HG02973 (cell line): Measurements from ENCODE around the gene TTLL11.

Experiments used
- ATAC-seq: cut with Tn5 transposase; IDR thresholded peaks from one replicate; pipeline ENCODE4 v1.9.1; 2021; ENCODE audit warnings: moderate library complexity; ENCODE audit not compliant: unreplicated experiment

Gene TTLL11

DNA sequence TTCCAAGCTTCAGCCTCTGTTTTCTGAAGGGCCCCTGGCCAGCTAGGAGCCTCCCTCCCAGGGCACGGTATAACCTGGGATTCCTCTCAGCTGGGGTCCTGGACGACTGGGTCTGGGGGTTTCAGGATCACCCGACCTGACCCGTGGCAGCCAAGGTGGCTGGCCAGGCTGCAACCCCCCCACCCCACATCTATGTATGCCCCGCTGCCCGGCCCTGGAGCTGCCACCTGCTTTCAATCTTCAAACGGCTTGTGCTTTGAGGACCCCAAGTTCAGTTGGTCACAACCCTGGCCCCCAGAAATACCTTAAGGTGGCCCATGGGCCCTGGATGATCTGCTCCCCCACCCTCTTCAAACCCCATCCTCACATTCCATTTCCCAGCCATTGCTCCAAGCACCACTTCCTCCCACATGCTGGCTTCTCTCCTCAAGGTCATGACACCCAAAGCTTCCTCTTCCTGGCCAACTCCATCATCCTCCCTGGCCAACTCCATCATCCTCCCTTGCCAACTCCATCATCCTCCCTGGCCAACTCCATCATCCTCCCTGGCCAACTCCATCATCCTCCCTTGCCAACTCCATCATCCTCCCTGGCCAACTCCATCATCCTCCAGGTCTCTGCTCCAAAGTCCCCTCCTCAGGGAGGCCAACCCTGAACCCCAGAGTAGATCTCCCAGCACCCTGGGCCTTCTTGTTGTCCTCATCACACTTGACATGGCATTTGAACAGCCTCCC lies 17.2 kb upstream of the TTLL11 start:
- ATAC-seq: no peak

DNA sequence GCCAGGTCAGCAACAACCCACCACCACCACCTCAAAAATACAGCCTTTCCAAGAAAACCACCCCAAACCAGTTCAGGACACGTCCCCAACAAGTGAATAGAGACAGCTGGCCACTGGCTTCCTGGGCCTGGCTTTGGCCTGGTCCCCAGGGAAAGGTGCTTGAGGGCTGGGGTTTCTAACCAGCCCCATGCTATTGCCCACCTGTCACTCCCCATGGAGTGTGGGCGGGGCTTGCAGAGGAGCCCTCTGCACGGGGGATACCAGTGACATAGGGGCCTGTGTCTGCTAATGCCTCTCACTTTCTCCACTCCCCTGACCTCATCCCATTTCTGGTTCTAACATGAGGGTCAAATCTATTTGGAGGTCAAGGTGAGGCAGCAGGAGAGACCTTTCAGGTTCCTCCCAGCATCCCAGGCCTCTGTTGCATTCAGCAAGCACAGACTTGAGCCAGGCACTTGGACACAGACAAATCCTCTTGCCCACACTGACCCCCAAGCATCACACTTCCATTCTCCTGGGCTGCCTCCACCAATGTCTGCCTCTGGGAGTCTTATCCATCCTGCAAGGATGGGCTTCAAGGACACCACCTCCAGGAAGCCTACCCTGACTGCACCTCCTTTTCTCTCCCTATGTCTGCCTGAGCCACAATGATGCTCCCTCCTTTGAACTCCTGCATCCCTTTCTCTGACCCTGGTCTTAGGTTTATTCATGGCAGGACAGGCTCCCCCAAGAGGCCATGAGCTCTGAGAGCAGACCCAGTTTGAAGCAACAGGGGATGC lies 16.1 kb upstream of the TTLL11 start:
- no peak for ATAC-seq

DNA sequence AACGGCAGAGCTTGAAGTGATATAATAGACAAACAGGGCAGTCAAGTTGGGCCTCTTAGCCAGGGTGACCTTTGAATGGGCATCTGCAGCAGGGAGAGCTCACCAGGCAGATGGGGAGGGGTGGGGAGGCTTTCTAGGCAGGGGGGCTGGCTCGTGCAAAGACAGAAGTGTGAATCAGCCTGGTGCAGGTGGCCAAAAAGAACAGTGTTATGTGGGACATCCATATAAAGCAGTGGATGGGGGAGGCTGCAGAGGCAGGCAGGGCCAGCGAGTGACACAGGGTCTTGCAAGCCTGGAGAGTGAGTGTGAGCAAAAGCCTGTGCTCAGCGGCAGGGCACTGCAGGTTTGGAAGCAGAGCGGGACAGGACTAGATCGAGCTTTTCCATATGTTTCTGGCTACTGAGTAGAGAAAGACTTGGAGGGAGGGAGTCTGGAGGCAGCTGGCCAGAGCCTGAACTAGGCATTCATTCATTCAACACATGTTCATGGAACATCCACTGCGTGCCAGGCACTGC lies 14.2 kb upstream of the TTLL11 start:
- no peak for ATAC-seq

DNA sequence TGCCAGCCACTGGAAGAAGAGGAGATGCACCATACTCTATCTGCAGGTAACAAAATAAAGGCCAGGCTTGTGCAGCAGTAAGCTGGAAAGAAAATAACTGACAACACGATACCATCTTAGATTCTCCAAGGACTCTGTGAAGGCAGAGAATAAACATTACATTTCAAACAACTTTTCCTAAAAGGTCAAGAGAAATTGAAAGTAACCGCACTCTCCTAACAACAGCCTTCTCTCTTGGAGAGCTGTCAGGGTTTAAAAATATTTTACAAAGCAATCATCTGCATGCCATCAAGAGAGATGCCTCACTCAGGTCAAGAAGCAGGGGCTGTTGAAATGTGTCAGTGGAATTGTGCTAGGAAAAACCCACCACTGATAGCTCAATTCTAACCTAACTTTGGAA lies 13.5 kb upstream of the TTLL11 start:
- no peak for ATAC-seq

DNA sequence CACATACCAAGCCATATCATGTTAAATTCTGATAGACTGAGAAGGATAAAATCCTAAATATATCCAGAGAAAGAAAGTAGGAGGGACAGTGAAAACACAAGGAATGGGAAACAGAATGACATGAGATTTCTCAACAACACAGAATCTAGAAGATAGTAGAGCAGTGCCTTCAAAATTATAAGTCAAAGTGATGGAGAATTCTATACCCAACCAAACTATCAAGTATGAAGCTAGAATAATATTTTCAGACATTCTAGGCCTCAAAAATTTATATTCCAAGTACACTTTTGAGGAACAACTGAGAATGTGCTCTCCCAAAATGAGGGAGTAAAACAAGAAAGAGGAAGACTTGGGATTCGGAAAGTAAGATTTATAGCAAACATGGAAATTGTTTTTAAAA lies 10.9 kb upstream of the TTLL11 start:
- no peak for ATAC-seq

DNA sequence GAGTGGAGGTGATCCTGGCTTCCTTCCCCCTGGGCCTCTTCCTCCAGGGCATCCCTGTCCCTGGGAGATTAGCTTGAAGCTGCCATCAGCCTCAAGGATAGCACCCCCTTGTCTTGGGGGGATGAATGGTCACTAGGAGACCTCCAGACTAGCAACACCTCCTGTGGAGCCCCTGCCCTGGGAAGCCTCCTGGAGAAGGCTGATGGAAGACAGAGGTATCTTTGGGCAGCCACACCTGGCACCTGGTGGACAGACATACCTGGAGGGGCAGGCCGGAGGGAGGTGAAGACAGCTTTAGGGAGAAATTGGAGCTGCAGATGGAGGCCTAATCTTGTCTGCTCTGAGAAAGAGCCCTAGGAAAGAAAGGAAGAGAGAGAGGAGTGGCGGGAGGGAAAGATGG lies 9.0 kb upstream of the TTLL11 start:
- ATAC-seq: no peak

DNA sequence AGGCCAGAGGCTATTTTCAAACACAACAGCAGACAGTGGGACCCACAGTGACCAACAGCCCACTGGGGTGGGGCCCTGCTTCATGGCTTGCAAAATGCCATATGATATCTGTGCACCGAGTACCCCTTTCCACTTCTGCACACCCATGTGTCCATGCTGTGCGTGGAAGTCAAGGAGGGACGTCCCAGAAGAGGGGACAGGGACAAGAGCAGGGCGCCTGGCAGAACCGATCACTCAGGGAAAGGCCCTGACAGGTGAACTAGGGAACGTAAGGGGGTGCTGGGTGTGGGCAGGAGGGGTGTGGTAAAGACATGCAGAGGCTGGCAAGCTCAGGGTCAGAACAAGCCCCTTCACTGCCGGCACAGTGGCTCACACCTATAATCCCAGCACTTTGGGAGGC lies 7.6 kb upstream of the TTLL11 start:
- ATAC-seq: no peak

DNA sequence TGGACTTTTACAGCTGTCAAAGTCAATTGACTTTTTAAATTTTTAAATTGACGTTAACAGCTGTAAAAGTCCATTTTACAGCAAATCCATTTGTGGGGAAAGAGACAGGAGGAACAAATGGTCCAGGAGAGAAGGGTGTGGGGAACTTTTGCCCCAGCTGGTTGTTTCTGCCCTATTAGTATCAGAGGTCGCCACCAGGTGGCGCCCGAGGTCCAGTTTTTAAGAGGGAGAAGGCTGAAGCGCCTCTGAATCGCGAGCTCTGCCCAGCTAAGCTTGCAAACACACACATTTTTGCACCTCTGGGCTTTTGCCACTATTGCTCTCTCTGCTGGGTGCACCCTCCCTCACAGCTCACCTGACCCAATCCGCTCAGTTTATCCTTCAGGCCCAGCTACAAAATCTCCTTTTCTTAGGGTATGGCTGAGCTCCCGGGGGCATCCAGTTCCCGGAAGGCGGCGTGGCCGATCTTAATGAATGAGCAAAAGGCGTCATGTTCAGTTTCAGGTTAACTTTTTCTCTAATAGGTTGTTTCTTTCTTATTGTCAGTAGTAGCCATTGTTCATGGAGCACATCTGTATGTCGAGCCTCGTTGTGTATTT lies 6.3 kb upstream of the TTLL11 start:
- peak; percentile 61 for ATAC-seq

DNA sequence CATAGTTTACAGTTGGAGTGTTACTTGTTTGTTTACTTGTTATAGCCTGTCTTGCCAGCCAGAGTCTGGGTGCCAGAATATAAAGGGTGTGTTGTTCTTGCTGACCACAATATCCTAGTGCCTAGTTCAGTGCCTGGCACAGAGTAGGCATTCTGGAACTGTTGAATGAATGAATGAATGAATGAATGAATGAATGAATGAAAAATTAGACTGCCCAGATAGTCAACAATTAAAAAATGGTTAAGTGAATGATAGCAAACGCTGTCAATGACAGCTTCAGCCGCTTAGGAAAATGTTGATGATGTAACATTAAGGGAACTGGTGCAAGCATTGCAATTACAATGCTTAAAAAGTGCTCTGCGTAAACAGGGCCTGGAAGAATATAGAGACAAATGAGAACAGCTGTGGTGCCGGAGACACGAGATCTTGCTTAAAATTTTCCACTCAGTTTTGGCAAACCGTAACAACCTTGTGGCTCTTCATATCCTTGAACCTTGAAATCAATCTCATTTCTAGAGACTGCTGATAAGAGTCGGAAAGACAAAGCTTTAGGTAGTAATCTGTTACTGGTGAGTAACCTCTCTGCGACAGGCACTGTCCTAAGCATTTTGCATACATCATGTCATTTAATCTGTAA lies 4.7 kb upstream of the TTLL11 start:
- no peak for ATAC-seq

DNA sequence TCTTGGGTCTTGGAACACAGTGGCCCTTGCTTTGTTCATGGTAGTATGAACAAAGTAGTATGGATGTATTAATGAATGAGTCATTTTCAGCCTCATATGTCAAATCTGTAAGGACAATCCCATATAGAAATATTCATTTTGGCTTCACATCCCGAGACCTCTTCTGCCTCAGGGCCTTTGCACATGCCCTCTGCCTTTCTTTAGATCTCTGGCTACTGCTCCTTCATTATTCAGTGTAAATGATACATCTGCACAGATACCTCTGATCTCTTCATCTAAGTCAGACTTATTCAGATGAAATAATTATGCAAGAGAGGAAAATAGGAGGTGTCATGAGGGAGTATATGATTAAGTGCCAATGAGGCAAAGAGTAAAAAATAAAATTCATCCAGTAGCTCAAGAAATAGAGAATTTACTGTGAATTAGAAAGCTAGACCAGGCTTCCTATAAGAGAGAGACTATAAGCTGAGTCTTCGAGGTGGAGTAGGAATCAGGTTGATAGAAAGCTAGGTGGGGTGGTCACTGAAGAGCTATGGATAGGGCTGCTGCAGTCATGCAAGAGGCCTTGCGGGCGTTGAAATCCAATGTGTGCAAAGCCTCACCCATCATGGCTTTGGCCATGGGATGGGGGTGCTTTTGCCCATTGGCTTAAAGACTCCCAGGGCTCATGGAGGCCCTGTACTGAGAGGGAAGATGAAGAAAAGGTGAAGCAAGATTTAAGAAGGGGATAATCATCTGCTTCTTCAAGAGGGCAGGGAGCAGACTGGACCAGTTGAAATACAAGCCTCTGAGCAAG lies 3.7 kb upstream of the TTLL11 start:
- no peak for ATAC-seq

DNA sequence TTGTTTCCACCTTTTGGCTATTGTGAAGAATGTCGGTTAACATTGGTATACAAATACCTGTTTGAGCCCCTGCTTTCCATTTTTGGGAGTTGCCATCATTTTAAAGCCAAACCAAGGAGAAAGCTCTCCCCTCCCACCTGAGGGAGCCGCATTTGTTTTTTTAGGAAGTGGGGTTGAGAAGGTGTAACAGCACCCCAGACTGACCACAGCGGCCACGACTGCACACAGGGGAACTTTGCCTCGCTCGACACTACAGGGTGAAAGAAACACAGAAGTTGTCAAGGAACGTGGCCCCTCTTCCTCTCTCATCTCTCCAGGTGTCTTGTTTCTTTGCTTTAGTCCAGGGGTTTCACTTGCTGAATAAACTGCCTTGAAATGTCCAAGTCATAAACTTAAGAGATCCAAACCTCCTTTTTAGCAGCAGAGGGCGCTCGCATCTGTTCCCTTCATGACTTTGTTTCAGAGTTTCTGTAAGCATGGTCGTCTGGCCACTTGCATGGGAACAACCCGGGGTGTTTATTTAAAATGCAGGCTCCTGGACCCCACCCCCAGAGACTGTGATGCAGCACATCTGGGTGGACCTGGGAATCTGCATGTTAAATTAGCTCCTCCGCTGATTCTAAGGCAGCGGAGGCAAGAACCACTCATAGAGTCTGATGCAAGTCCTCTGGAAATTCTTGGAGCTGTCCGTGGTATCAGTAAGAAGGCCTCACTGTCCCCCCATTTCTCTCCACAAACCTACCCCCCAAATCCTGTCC lies 2.1 kb upstream of the TTLL11 start:
- no peak for ATAC-seq

DNA sequence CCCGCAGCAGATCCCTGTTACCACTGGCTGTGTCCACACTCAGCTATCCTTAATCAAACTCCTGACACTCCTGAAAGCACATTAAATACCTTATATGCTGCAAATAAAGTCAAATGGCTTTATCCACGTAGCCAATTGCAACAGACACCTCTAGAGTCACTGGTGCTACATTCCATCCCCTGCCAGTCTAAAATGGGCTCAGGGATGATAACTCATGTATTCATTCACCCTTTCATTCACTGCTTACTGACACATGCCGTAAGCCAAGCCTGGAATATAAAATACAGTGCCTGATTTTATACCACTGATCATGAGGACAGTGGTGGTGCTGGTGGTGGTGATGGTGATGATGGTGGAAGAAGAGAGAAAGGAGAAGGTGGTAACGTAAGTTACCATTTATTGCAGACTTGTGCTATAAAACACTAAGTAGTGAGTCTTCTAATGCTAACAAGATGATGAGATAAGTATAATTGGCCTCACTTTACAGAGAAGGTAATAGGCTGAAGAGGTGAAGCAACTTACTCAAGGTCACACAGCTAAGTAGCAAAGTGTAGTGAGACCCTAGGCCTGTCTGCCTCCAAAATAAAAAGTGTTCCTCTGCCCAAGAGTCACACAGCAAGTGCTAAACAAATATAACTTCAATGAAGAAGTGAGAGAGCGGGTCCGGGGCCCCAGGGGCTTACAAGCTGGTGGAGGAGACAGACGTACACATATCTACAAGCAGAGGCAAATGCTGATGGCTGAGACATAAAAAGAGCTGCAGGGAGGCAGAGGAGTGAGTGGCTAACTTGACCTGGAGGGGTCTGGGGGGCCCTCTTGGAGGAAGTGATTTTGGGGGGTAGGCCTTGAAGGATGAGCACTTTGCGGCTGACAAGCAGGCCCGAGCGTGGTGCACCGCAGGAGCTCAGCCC lies 1.2 kb downstream of the TTLL11 start:
- ATAC-seq: no peak

DNA sequence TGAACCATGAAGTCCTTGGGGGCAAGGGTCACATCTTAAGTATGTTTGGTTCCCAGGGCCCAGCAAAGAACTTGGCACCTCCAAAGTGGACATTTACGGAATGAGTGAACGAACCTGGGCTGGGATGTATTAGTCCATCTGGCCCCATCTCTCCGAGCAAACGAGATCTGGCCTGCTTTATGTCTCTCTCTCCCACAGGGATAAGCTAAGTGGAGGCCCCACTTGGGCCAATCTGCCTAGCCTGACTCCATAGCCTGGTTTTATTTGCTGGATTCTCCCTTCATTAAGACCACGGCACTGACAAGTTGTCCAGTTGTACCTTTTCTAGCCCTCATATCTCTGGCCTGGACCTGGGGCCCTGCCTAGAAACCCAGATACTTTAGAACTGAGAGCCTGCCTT lies 2.1 kb downstream of the TTLL11 start:
- ATAC-seq: no peak

DNA sequence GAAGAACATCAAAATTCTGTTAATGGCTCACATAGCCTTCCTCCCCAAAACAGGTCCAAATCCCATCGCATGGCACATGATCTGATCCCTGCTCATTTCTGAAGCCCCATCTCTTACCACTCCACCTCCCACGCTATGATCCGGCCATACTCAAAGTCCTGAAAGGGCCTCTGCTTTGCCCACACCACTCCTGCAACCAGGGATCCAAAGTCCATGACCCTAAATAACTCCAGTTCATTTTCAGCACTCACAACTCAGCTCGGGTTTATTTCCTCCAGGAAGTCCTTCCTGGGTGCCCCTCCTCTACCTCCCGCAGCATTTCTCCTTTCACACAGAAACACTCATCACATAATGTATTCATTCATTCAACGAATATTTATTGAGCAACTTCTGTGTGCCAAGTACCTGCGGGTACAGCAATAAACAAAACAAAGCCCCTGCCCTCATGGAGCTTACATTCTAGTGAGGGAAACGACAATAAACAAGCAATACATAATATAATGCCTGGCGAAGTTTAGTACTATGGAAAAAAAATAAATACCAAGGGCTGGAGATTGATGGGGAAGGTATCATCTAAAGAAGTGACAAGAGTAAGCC lies 2.7 kb downstream of the TTLL11 start:
- no peak for ATAC-seq

DNA sequence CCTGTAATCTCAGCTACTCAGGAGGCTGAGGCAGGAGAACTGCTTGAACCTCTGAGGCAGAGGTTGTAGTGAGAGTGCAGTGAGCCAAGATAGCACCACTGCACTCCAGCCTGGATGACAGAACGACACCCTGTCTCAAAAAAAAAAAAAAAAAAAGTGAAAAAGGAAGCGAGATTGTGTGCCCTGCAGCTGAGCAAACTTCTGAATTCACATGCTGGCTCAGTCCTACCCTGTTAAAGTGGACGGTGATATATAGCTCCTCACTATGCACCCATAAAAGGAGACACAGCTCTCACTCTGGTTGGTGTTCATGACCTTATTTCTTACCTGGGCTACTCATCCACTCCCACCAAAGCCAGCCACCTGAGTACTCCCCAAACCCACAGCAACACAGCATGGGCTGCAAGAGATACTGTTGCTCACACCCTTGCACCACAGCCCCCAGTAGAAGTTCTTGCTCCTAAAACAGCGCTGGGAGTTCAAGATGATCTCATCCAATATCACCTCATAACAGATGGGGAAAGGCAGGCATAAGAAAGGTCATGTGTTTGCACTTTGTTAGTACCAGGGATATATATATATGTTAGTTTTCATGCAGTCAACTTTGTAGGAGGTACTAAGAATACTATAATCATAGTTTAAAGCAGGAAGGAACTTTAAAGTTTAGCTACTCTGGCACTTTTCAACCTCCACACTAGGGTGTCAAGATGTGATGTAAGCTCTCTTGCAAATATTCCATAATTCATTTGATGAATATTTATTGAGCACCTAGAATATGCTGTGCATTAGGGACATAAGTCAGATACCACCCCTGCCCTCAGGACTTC lies 4.0 kb downstream of the TTLL11 start:
- no peak for ATAC-seq

DNA sequence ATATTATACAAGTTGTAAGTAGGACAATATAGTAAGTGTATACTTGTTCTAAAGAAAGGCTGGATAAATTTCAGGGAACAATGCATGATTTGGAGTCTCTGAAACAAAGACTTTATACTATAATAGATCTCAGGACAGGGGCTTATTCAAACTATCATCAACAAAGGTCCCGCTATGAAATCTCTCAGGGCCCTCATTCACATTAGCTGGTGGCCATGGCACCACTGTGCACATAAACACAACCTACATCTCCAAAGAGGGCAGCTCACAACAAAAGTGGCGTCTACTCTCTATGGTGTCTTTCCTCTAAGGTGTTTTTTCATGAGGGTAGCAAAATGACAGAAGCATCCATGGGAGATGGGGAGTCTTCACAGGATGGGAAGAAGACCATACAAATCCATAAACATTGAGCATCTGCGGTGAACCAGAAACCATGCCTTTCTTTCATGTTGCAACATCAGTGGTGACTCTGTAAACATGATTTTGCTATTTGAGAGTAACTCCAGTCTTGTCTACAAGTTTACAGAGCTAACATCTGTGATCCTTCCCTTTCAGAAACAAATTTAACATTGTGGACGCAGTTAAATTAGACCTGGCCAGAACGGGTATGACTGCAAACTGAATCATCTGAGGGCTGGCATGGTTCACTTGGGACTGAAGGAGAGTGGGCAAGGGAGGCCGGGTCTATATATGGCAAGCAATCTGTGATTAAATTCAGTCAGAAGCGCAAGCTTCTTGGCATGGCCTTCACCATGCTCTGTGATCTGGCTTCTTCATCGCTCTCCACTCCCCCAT lies 5.5 kb downstream of the TTLL11 start:
- ATAC-seq: no peak

DNA sequence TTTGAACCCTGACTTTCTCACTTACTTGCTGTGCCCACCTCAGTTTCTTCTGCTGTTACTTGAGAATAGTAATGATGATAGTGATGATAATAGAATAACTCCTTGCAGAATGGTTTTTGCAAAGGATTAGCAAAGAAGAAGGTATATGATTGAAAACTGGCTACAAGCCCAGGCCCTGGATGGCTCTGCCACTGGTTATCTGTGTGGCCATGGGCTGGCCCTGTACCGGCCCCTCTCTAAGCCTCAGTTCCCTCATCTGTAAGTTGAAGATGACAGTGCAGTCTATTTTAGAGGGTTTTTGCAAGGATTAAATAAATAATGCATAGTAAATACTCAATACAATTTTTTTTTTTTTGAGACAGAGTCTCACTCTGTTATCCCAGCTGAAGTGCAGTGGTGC lies 6.2 kb downstream of the TTLL11 start:
- ATAC-seq: no peak
